GM23338 (cell line): ENCODE results near the gene ENTHD1. TPM values are rescaled to one million over a fixed set of nuclear protein-coding genes. Genes with fewer than 3 reads are reported as not detected.
A peak's percentile ranks its signal among the peaks of the same experiment; 100 is the strongest.

Experiments used
- ATAC-seq: fragments of 200-7000 bp; cut with Tn5 transposase; 3 replicates; pipeline ENCODE4 v1.9.1; 2020
- DNase-seq: peaks from one replicate; pipeline ENCODE4 v3.0.0-alpha.2; 2015; ENCODE audit warnings: low spot score
- H2AFZ ChIP-seq: fragments of 200-600 bp; sonication (generic); 2 replicates; pipeline ENCODE4 v1.8.0; 2016; ENCODE audit warnings: antibody characterized with exemption, mild to moderate bottlenecking, moderate library complexity
- H3F3A ChIP-seq: fragments of 200-600 bp; sonication (generic); replicated peaks from 2 replicates; pipeline ENCODE4 v1.8.0; 2017; ENCODE audit warnings: antibody characterized with exemption, mixed run types, low read depth
- H3K27ac ChIP-seq: fragments of 200-600 bp; sonication (generic); 2 replicates; pipeline ENCODE4 v1.6.1; 2016; ENCODE audit warnings: low read depth
- H3K27me3 ChIP-seq: fragments of 200-600 bp; sonication (generic); 2 replicates; pipeline ENCODE4 v1.8.0; 2016; ENCODE audit warnings: mild to moderate bottlenecking, mixed run types, moderate library complexity; ENCODE audit not compliant: insufficient read depth
- H3K36me3 ChIP-seq: fragments of 200-600 bp; sonication (generic); 2 replicates; pipeline ENCODE4 v1.8.0; 2016; ENCODE audit warnings: mild to moderate bottlenecking; ENCODE audit not compliant: insufficient read depth
- H3K4me1 ChIP-seq: fragments of 200-600 bp; sonication (generic); 2 replicates; pipeline ENCODE4 v1.8.0; 2016; ENCODE audit warnings: mild to moderate bottlenecking, moderate library complexity; ENCODE audit not compliant: insufficient read depth
- H3K4me2 ChIP-seq: fragments of 200-600 bp; sonication (generic); 2 replicates; pipeline ENCODE4 v1.7.1; 2017; ENCODE audit warnings: mixed run types
- H3K4me3 ChIP-seq: fragments of 200-600 bp; sonication (generic); 2 replicates; pipeline ENCODE4 v1.6.1; 2016; ENCODE audit warnings: mixed run types
- H3K79me2 ChIP-seq: fragments of 200-600 bp; sonication (generic); replicated peaks from 2 replicates; pipeline ENCODE4 v1.8.0; 2017; ENCODE audit warnings: mild to moderate bottlenecking; ENCODE audit not compliant: insufficient read depth
- H3K9me2 ChIP-seq: fragments of 200-600 bp; sonication (generic); 2 replicates; pipeline ENCODE4 v1.8.0; 2017; ENCODE audit not compliant: insufficient read depth
- H4K20me1 ChIP-seq: fragments of 200-600 bp; sonication (generic); replicated peaks from 2 replicates; pipeline ENCODE4 v1.8.0; 2017; ENCODE audit warnings: mild to moderate bottlenecking; ENCODE audit not compliant: insufficient read depth
- H3K27ac Mint-ChIP-seq: 2 replicates; pipeline ENCODE4 v1.8.0; 2020; ENCODE audit warnings: inconsistent platforms, mild to moderate bottlenecking, moderate library complexity, mixed read lengths
- H3K27me3 Mint-ChIP-seq: 3 replicates; pipeline ENCODE4 v1.8.0; 2022; ENCODE audit warnings: low read depth, mild to moderate bottlenecking, moderate library complexity, mixed read lengths, inconsistent platforms; ENCODE audit not compliant: insufficient read depth, poor library complexity
- H3K36me3 Mint-ChIP-seq: 3 replicates; pipeline ENCODE4 v1.8.0; 2021; ENCODE audit warnings: low read depth, mild to moderate bottlenecking, inconsistent platforms, moderate library complexity, mixed read lengths
- H3K4me1 Mint-ChIP-seq: 3 replicates; pipeline ENCODE4 v1.8.0; 2020; ENCODE audit warnings: mild to moderate bottlenecking, inconsistent platforms, mixed read lengths
- H3K4me3 Mint-ChIP-seq: 3 replicates; pipeline ENCODE4 v1.8.0; 2021; ENCODE audit warnings: moderate library complexity, mild to moderate bottlenecking, inconsistent platforms, mixed read lengths
- H3K9me3 Mint-ChIP-seq: 3 replicates; pipeline ENCODE4 v1.8.0; 2020; ENCODE audit warnings: moderate library complexity, mild to moderate bottlenecking, inconsistent platforms, mixed read lengths
- POLR2AphosphoS5 ChIP-seq: IDR thresholded peaks from 2 replicates; pipeline ENCODE4 v1.6.1; 2016; ENCODE audit warnings: antibody characterized with exemption, low read depth
- polyA plus RNA-seq: library from polyadenylated mRNA; unstranded; fragments of >200 nt; fragmentation: Nextera tagmentation; extraction: Ambion mirVana; gene quantifications from 2 replicates; pipeline ENCODE4 v1.2.1, GENCODE V29; 2016
- total RNA-seq: library from RNA; depleted of rRNA; stranded (reverse); fragments of >200 nt; shearing (Covaris generic); gene quantifications from 2 replicates; pipeline ENCODE4 v1.2.3, GENCODE V29; 2014
- TF ChIP-seq, protein P1 (sequence below): fragments of 250-450 bp; sonication (Bioruptor Pico); IDR thresholded peaks from 2 replicates; pipeline ENCODE4 v1.5.0; 2020; ENCODE audit warnings: mild to moderate bottlenecking, moderate library complexity

Gene ENTHD1
- total and polyA plus RNA-seq, 2 experiments from 2014 or later = not detected

DNA sequence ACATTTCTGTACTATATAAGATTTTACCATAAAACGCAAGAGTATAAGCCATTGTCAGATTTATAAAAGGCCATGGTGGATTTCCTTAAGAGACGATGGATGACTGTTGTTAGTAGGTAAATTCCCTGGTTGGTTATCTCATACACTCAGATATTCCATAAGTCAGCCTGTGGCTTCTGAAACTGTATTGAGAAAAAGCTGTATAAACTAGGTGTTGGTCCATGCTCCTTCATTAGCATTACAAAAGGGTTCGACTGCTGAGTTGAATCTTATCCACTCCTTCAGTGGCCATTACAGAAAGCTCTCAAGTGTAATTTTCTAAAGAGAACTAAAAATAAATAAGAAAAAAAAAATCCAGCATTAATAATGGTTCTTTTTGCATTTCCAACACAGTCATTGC is 12.6 kb upstream of the ENTHD1 start:
- no peak overlapping the region for H3K27ac Mint-ChIP-seq
- Histone ChIP-seq H3K9me2 (no peaks in the 10 kb centered on the region), H3K36me3 (no peaks in the 10 kb centered on the region), H3K4me3 (no peak overlapping the region), H3K27ac (no peak overlapping the region), H3K79me2 (no peaks in the 10 kb centered on the region), H3K4me1 (peaks cover 6% of the 10 kb centered on the region; the same call in 1 of the 2 replicates), H3K27me3 (no peaks in the 10 kb centered on the region), H4K20me1 (no peaks in the 10 kb centered on the region), H2AFZ (no peak overlapping the region), H3F3A (no peaks in the 10 kb centered on the region), H3K4me2 (no peak overlapping the region)
- ATAC-seq (peak; percentile 62), DNase-seq (peak; percentile 63)
- H3K36me3 Mint-ChIP-seq = no peaks in the 10 kb centered on the region
- peaks cover 2% of the 10 kb centered on the region for H3K27me3 Mint-ChIP-seq
- H3K4me3 Mint-ChIP-seq = no peak overlapping the region
- H3K9me3 Mint-ChIP-seq = no peaks in the 10 kb centered on the region
- no peak for TF ChIP-seq POLR2AphosphoS5
- peaks cover 16% of the 10 kb centered on the region; the same call in 2 of the 3 replicates for H3K4me1 Mint-ChIP-seq

DNA sequence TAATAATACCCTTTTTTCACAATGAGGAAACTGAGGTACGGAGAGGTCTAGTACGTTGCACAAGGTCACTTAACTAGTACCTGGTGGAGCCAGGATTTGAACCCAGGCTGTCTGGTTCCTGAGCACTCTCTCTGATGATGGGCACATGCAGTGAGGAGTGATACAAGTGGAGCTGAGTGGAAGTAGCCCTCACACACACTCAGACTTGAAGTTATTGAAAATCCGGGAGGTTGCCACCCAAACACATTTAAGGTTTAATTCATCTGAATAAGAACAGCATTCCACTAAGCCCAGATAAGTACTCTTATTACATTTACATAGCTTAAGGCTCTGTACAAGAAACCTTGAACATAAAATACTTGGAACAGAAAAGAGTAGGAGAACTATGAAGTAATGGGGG is 12.1 kb upstream of the ENTHD1 start:
- Mint-ChIP-seq H3K4me3 (no peak overlapping the region), H3K27me3 (peaks cover 2% of the 10 kb centered on the region), H3K9me3 (no peaks in the 10 kb centered on the region), H3K27ac (no peak overlapping the region), H3K36me3 (no peaks in the 10 kb centered on the region), H3K4me1 (peaks cover 16% of the 10 kb centered on the region; the same call in 2 of the 3 replicates)
- H3K27me3 ChIP-seq = no peaks in the 10 kb centered on the region
- no peak overlapping the region for H3K27ac ChIP-seq
- DNase-seq (no peak), ATAC-seq (no peak)
- no peak overlapping the region for H3K4me2 ChIP-seq
- peaks cover 6% of the 10 kb centered on the region; the same call in 1 of the 2 replicates for H3K4me1 ChIP-seq
- no peak overlapping the region for H3K4me3 ChIP-seq
- H2AFZ ChIP-seq = no peak overlapping the region
- TF ChIP-seq, protein P1, sequence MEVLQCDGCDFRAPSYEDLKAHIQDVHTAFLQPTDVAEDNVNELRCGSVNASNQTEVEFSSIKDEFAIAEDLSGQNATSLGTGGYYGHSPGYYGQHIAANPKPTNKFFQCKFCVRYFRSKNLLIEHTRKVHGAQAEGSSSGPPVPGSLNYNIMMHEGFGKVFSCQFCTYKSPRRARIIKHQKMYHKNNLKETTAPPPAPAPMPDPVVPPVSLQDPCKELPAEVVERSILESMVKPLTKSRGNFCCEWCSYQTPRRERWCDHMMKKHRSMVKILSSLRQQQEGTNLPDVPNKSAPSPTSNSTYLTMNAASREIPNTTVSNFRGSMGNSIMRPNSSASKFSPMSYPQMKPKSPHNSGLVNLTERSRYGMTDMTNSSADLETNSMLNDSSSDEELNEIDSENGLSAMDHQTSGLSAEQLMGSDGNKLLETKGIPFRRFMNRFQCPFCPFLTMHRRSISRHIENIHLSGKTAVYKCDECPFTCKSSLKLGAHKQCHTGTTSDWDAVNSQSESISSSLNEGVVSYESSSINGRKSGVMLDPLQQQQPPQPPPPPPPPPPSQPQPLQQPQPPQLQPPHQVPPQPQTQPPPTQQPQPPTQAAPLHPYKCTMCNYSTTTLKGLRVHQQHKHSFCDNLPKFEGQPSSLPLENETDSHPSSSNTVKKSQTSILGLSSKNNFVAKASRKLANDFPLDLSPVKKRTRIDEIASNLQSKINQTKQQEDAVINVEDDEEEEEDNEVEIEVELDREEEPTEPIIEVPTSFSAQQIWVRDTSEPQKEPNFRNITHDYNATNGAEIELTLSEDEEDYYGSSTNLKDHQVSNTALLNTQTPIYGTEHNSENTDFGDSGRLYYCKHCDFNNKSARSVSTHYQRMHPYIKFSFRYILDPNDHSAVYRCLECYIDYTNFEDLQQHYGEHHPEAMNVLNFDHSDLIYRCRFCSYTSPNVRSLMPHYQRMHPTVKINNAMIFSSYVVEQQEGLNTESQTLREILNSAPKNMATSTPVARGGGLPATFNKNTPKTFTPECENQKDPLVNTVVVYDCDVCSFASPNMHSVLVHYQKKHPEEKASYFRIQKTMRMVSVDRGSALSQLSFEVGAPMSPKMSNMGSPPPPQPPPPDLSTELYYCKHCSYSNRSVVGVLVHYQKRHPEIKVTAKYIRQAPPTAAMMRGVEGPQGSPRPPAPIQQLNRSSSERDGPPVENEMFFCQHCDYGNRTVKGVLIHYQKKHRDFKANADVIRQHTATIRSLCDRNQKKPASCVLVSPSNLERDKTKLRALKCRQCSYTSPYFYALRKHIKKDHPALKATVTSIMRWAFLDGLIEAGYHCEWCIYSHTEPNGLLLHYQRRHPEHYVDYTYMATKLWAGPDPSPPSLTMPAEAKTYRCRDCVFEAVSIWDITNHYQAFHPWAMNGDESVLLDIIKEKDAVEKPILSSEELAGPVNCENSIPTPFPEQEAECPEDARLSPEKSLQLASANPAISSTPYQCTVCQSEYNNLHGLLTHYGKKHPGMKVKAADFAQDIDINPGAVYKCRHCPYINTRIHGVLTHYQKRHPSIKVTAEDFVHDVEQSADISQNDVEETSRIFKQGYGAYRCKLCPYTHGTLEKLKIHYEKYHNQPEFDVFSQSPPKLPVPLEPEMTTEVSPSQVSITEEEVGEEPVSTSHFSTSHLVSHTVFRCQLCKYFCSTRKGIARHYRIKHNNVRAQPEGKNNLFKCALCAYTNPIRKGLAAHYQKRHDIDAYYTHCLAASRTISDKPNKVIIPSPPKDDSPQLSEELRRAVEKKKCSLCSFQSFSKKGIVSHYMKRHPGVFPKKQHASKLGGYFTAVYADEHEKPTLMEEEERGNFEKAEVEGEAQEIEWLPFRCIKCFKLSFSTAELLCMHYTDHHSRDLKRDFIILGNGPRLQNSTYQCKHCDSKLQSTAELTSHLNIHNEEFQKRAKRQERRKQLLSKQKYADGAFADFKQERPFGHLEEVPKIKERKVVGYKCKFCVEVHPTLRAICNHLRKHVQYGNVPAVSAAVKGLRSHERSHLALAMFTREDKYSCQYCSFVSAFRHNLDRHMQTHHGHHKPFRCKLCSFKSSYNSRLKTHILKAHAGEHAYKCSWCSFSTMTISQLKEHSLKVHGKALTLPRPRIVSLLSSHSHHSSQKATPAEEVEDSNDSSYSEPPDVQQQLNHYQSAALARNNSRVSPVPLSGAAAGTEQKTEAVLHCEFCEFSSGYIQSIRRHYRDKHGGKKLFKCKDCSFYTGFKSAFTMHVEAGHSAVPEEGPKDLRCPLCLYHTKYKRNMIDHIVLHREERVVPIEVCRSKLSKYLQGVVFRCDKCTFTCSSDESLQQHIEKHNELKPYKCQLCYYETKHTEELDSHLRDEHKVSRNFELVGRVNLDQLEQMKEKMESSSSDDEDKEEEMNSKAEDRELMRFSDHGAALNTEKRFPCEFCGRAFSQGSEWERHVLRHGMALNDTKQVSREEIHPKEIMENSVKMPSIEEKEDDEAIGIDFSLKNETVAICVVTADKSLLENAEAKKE (CRISPR knock-in tag) = no peak
- no peaks in the 10 kb centered on the region for H4K20me1 ChIP-seq
- H3F3A ChIP-seq = no peaks in the 10 kb centered on the region
- H3K79me2 ChIP-seq = no peaks in the 10 kb centered on the region
- no peaks in the 10 kb centered on the region for H3K36me3 ChIP-seq
- H3K9me2 ChIP-seq = no peaks in the 10 kb centered on the region
